GF-D8 (cell line): Measurements from ENCODE around the gene CCSER1.

Experiments
- DNase-seq: peaks from one replicate; lab custom pipeline; 2025; lab: John Stamatoyannopoulos, UW

Gene CCSER1

GRCh38 chr4:90198086-90198847, 71.1 kb downstream of the CCSER1 start:
- no peak for DNase-seq

GRCh38 chr4:90207887-90208454, 80.8 kb downstream of the CCSER1 start:
- DNase-seq: no peak

GRCh38 chr4:90209922-90210321, 82.7 kb downstream of the CCSER1 start:
- DNase-seq: no peak

DNA sequence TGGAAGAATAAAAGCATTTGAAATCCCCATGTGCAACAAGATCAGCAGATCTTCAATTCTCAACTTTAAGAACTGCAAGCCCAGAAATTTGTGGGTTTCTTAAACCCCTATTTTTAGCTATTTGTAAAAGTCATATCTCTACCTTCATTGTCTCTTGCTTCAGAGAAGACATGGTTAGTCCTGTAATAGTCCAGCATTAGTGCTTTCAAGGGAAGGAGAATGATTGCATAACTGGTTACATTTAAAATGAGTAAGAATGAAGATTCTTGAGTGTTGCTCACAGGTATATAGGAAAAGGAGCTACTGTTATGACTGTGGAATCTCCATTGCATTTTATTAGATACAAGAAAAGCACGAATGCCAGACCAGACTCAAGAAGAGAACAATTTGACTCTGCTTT, 84.0 kb downstream of the CCSER1 start:
- no peak for DNase-seq

GRCh38 chr4:90215286-90215685, 88.1 kb downstream of the CCSER1 start:
- DNase-seq: no peak

- DNase-seq: no peak
These were observed 92.6 kb downstream of the CCSER1 start for GRCh38 chr4:90219822-90220221.

DNA sequence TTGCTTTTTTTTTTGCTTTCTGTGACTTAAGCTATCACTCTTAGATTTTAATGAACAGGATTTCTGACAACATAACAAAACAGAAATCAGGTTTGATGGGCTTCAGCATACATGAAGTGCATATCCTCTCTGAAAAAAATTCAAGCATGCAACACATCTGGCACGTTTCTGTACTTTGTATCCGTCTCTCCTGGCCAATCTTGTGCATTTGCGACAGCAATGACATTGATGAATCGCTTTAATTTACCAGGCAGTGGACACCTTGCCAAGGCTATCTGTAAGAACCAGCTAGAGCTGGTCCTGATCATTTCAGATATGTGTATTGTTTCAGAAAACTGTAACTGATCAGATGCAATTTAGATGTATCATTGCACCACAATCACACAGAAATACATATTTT, 93.3 kb downstream of the CCSER1 start:
- no peak for DNase-seq

- no peak for DNase-seq
These were observed 99.5 kb downstream of the CCSER1 start for GRCh38 chr4:90226734-90227133.

GRCh38 chr4:90227177-90227576, 100.0 kb downstream of the CCSER1 start:
- no peak for DNase-seq

DNA sequence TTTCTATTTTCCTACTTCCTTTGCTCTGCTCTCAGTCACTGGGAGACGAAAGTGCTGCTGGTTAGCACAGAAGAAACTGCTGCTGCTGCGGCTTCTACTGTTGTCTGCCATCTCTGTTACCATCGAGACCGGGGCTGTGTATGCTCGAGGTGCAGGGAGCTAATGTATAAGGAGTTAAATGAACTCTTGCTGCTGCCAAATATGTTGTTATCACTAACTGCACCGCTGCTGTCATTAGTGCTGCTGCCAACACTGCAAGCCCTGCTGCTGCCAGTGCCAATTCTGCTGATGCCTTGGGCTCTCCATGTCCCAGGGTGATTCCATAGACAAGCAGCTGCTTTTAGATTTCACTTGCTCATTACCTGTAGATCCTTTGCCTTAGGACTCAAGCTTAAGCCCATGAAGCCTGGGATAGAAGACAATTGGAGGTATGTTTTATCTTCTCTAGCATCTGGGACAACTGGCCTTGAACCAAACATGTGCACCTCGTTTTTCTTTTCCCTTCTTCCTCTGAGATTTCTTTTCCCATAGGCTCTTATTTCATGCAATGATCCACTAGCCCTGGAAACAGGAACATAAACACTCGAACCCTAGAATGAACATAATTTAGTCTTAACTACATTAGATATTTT, 107.8 kb downstream of the CCSER1 start:
- no peak for DNase-seq

DNA sequence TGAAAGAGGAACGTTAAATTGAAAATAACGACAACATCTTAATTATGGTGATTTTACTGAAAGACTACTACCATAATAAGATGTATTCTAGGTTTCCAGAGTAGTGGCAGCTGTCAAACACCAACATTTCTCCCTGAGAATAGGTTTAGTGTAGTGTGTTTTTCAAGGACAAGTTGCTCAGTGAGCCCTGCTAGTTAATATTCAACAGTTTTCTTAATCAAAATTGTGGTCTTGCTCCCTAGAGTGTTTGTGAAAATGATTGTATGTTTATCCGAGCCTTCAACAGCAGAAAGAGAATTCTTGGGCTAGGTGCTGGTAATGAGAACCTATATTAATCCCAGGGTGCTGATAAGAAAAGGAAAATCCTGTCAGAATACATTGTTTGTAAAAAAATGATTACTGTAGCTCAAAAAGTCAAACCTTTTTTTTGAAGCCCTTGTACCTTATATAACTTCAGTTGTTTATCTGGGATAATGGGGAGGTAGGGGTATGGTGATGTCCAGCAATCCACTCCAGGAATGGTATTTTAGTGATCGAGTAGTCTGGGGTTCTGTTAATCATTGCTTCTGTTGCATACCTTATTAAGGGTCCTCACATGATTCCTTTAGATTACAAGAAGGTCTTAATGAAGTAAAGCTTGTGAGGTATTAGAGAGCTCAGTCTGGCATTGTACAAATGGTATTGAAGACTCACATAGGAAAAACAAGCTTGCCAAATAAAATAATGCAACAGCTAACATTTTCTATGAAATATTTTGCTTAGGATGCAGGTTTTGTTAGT, 110.7 kb downstream of the CCSER1 start:
- no peak for DNase-seq

DNA sequence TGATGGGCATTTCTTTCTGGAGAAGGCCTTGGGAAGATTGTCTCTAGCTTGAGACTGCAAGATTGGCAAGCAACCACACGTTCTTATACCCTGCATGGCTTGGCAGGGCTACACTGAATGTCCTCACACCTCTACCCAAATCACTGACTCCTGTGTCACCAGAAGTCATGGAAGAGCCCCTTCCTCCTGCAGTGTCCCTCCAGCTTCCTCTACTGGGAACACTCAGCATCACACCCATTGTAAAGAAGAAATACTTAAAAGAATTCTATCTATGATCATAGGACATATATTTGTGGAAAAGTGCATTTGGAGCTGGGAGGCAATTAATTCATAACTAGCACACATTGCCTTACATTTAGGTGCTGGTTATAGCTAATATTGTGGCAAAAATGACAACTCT, 113.1 kb downstream of the CCSER1 start:
- no peak for DNase-seq

- DNase-seq: no peak
These were observed 113.8 kb downstream of the CCSER1 start for GRCh38 chr4:90241008-90241407.

DNA sequence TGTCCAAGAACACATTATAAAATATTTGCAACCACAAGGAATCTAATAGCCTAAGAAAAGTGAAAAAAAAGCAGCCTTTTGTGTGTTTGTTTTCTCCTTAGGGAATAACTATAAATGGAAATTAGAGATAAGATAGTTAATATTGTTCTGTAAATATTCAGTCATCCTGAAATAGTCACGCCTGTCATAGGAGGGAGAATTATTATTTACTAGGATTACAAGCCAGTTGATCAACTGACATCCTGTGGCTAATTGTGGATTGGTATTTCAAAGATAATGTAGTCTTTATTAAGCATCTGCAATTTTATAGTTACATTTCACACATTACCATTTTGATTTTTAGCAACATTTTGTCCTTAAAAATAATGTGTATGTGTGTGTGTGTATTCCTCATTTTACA, 118.6 kb downstream of the CCSER1 start:
- no peak for DNase-seq

- no peak for DNase-seq
These were observed 119.6 kb downstream of the CCSER1 start for GRCh38 chr4:90246816-90247215.

DNA sequence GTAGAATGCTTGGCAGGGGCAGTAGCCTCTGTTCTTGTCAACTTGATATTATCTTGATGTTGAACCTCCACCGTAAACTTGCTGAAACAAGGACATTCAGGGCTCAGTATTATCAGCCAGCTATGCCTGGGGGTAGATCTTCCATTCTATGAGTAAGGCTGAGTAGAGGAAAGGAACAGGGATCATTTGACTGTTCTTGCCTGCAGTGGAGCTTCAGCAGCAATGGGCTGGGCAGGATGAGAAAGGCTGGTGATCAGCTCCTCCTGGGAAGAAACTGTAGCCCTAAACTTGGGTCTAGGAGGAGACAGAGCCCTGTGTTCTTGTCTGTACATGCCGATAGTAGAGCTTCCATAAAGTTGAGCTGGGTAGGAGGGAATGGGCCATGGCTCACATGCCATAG, 127.2 kb downstream of the CCSER1 start:
- no peak for DNase-seq

DNA sequence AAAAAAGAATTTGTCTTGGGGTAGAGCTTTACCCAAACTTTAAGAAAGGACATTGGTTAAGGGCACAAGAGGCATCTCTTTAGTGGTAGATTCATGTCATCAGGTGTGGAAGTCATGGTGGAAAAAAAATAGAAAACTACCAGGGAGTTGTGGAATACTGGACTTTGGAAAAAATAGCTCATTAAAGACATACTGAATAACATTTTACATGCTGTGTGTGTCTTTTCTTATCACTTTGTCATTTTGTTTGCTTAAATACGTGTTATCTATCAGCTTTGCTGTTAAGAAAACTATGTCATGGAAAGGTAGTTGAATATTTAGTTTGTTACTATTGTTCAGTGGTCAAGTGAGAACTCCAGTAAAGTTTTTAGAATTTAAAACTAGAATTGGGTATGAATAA, 147.0 kb downstream of the CCSER1 start:
- DNase-seq: no peak

GRCh38 chr4:90280954-90281353, 153.8 kb downstream of the CCSER1 start:
- no peak for DNase-seq

GRCh38 chr4:90281541-90282355, 154.6 kb downstream of the CCSER1 start:
- no peak for DNase-seq

GRCh38 chr4:90290345-90290744, 163.2 kb downstream of the CCSER1 start:
- no peak for DNase-seq

GRCh38 chr4:90292438-90292837, 165.2 kb downstream of the CCSER1 start:
- DNase-seq: no peak

- DNase-seq: no peak
These were observed 166.1 kb downstream of the CCSER1 start for GRCh38 chr4:90293320-90293719.
